ENCODE measurements around the gene CHAT.

The CHAT gene

GRCh38 chr10:49575489-49576072 is 38.3 kb upstream of the CHAT start:
- H3K4me3 ChIP-seq (ENCODE audit: low read depth, low read length), result no peak overlapping the region
- no peak for DNase-seq (ENCODE audit: low read depth)
- TF ChIP-seq CTCF (IDR thresholded peaks at IDR 0.05; ENCODE audit: control insufficient read depth, extremely low read depth, insufficient read depth), result no peak

DNA sequence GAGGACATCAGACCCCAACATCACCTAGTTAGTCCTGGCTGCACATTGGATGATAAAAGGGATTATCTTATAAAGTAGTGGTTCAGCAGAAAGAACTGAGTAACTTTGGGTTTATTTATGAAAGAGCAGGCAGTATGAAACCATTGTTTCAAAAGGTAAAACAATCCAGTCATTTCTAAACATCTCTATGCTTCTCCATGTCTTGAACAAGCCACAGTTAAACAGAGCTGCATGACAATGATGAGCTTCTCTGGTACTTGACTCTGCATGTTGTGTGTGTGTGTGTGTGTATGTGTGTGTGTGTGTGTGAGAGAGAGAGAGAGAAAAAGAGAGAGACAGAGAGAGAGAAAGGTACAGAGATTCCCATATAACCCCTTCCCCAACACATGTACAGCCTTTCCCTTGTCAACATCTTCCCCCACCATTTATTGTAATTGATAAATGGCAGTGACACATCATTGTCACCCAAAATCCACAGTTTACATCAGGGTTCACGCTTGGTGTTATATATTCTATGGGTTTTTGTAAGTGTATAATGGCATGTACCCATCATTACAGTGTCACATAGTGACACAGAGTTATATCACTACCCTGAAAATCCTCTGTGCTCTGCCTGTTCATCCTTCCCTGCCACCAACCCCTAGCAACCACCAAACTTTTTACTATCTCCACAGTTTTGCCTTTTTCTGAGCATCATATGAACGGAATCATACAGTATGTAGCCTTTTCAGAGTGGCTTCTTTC is 36.5 kb upstream of the CHAT start:
- no peak for DNase-seq (ENCODE audit: low read depth)
- H3K4me3 ChIP-seq (ENCODE audit: low read depth, low read length), result no peak overlapping the region
- TF ChIP-seq CTCF (IDR thresholded peaks at IDR 0.05; ENCODE audit: control insufficient read depth, extremely low read depth, insufficient read depth), result no peak

GRCh38 chr10:49578392-49578791 is 35.4 kb upstream of the CHAT start:
- no peak for TF ChIP-seq CTCF (IDR thresholded peaks at IDR 0.05; ENCODE audit: control insufficient read depth, extremely low read depth, insufficient read depth)
- H3K4me3 ChIP-seq (ENCODE audit: low read depth, low read length), result no peak overlapping the region
- DNase-seq (ENCODE audit: low read depth), result no peak

GRCh38 chr10:49579621-49580020 is 34.2 kb upstream of the CHAT start:
- no peak overlapping the region for H3K4me3 ChIP-seq (ENCODE audit: low read depth, low read length)
- no peak for DNase-seq (ENCODE audit: low read depth)
- no peak for TF ChIP-seq CTCF (IDR thresholded peaks at IDR 0.05; ENCODE audit: control insufficient read depth, extremely low read depth, insufficient read depth)

DNA sequence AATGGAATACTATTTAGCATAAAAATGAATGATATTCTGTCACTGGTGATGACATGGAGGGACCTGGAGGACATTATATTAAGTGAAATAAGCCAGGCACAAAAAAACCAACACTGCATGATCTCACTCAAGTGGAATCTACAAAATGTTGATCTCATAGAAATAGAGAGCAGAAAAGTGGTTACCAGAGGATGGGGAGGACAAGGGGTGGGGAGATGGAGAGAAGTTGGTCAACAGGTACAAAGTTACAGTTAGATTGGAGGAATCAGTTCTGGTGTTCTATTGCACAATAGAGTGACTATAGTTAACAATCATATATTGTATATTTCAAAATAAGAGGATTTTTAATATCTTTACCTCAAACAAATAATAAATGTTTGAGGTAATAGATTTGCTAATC is 28.4 kb upstream of the CHAT start:
- H3K4me3 ChIP-seq (ENCODE audit: low read depth, low read length), result no peak overlapping the region
- DNase-seq (ENCODE audit: low read depth), result no peak
- no peak for TF ChIP-seq CTCF (IDR thresholded peaks at IDR 0.05; ENCODE audit: control insufficient read depth, extremely low read depth, insufficient read depth)

DNA sequence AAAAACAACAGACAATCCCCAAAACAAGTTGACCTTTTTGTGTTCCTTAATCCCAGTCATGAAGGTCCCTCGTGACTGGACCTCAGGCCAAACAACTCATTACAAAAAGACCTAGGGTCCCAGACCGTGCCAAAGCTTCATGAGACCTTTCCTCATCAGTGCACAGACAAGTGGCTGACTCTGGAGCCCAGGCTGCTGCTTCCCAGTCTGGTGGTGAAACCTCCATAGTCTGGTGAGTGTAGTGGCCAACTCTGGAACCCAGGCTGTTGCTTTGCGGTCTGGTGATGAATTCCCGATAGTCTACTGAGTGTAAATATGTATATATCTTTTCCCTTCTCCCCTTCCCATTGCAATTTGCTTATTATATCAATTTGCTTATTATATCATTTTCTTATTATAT is 25.9 kb upstream of the CHAT start:
- no peak for DNase-seq (ENCODE audit: low read depth)
- H3K4me3 ChIP-seq (ENCODE audit: low read depth, low read length), result no peak overlapping the region
- no peak for TF ChIP-seq CTCF (IDR thresholded peaks at IDR 0.05; ENCODE audit: control insufficient read depth, extremely low read depth, insufficient read depth)

All from LNCaP clone FGC (cell line).